KOPT-K1 (cell line): Measurements from ENCODE around the gene LANCL2.
"Not testable (repeated sequence)": the region's sequence is repeated elsewhere in the genome, so short reads cannot be mapped to it uniquely, and the experiment has no call there.

Experiments used
- H3K27ac ChIP-seq: fragments of 200-600 bp; sonication (generic); 2 replicates; pipeline ENCODE4 v1.5.1; 2016; ENCODE audit warnings: antibody characterized with exemption, mild to moderate bottlenecking, low read depth, low read length; ENCODE audit not compliant: poor library complexity, severe bottlenecking
- H3K36me3 ChIP-seq: fragments of 200-600 bp; sonication (generic); 2 replicates; pipeline ENCODE4 v1.5.1; 2017; ENCODE audit warnings: antibody characterized with exemption, mild to moderate bottlenecking, low read length, moderate library complexity; ENCODE audit not compliant: insufficient read depth
- H3K9me3 ChIP-seq: fragments of 200-600 bp; sonication (generic); 2 replicates; pipeline ENCODE4 v1.5.1; 2017; ENCODE audit warnings: antibody characterized with exemption, low read length, mild to moderate bottlenecking; ENCODE audit not compliant: insufficient read depth, poor library complexity, severe bottlenecking

LANCL2 gene

GRCh38 chr7:55449992-55450535 lies 84.9 kb downstream of the LANCL2 start:
- Histone ChIP-seq H3K9me3 (no peaks in the 10 kb centered on the region), H3K36me3 (no peaks in the 10 kb centered on the region), H3K27ac (no peak overlapping the region)

- no peak overlapping the region for H3K27ac ChIP-seq
Observed at GRCh38 chr7:55452971-55453370, 87.8 kb downstream of the LANCL2 start.

GRCh38 chr7:55457801-55458200 lies 92.7 kb downstream of the LANCL2 start:
- no peaks in the 10 kb centered on the region for H3K36me3 ChIP-seq
- no peak overlapping the region for H3K27ac ChIP-seq
- H3K9me3 ChIP-seq: peaks cover 7% of the 10 kb centered on the region

More at GRCh38 chr7:55452971-55453370, 87.8 kb downstream of the LANCL2 start:
- Histone ChIP-seq H3K36me3 (no peaks in the 10 kb centered on the region), H3K9me3 (no peaks in the 10 kb centered on the region)

- no peak overlapping the region for H3K27ac ChIP-seq
- no peaks in the 10 kb centered on the region for H3K36me3 ChIP-seq
- peaks cover 7% of the 10 kb centered on the region for H3K9me3 ChIP-seq
Observed at GRCh38 chr7:55458351-55458750, 93.2 kb downstream of the LANCL2 start.

GRCh38 chr7:55463686-55464262 lies 98.6 kb downstream of the LANCL2 start:
- H3K27ac ChIP-seq: no peak overlapping the region
- H3K36me3 ChIP-seq: peaks cover 5% of the 10 kb centered on the region; the same call in 1 of the 2 replicates
- peaks cover 5% of the 10 kb centered on the region for H3K9me3 ChIP-seq

GRCh38 chr7:55464422-55464821 lies 99.3 kb downstream of the LANCL2 start:
- H3K36me3 ChIP-seq: peaks cover 5% of the 10 kb centered on the region; the same call in 1 of the 2 replicates
- H3K27ac ChIP-seq: no peak overlapping the region
- no peaks in the 10 kb centered on the region for H3K9me3 ChIP-seq

- Histone ChIP-seq H3K36me3 (peaks cover 5% of the 10 kb centered on the region; the same call in 1 of the 2 replicates), H3K27ac (no peak overlapping the region), H3K9me3 (no peaks in the 10 kb centered on the region)
Observed at GRCh38 chr7:55465691-55466090, 100.6 kb downstream of the LANCL2 start.

GRCh38 chr7:55467047-55467593 lies 102.0 kb downstream of the LANCL2 start:
- H3K36me3 ChIP-seq: peaks cover 5% of the 10 kb centered on the region; the same call in 1 of the 2 replicates
- H3K9me3 ChIP-seq: no peaks in the 10 kb centered on the region
- no peak overlapping the region for H3K27ac ChIP-seq

GRCh38 chr7:55468495-55468894 lies 103.4 kb downstream of the LANCL2 start:
- Histone ChIP-seq H3K9me3 (no peaks in the 10 kb centered on the region), H3K27ac (no peak overlapping the region), H3K36me3 (peaks cover 5% of the 10 kb centered on the region; the same call in 1 of the 2 replicates)

- H3K36me3 ChIP-seq: peaks cover 4% of the 10 kb centered on the region; the same call in 1 of the 2 replicates
Observed at GRCh38 chr7:55469271-55469681, 104.1 kb downstream of the LANCL2 start.

GRCh38 chr7:55469721-55470120 lies 104.6 kb downstream of the LANCL2 start:
- Histone ChIP-seq H3K9me3 (no peaks in the 10 kb centered on the region), H3K36me3 (no peaks in the 10 kb centered on the region; the same call in 1 of the 2 replicates), H3K27ac (peak overlapping the region; percentile 32)

More at GRCh38 chr7:55469271-55469681, 104.1 kb downstream of the LANCL2 start:
- Histone ChIP-seq H3K9me3 (no peaks in the 10 kb centered on the region), H3K27ac (peak overlapping the region; percentile 32)

GRCh38 chr7:55470261-55470660 lies 105.1 kb downstream of the LANCL2 start:
- Histone ChIP-seq H3K36me3 (no peaks in the 10 kb centered on the region), H3K27ac (no peak overlapping the region)

GRCh38 chr7:55471594-55471993 lies 106.5 kb downstream of the LANCL2 start:
- H3K36me3 ChIP-seq, H3K9me3 ChIP-seq, H3K27ac ChIP-seq: not testable (repeated sequence)

More at GRCh38 chr7:55470261-55470660, 105.1 kb downstream of the LANCL2 start:
- H3K9me3 ChIP-seq: no peaks in the 10 kb centered on the region

- H3K36me3 ChIP-seq, H3K27ac ChIP-seq, H3K9me3 ChIP-seq: not testable (repeated sequence)
Observed at GRCh38 chr7:55472406-55472805, 107.3 kb downstream of the LANCL2 start.

- H3K27ac ChIP-seq: no peak overlapping the region
- no peaks in the 10 kb centered on the region for H3K36me3 ChIP-seq
- no peaks in the 10 kb centered on the region for H3K9me3 ChIP-seq
Observed at GRCh38 chr7:55472928-55473725, 108.0 kb downstream of the LANCL2 start.
